Measurements from ENCODE around the gene FAM110D. TPM values are rescaled to one million over a fixed set of nuclear protein-coding genes. Genes with fewer than 3 reads are reported as not detected.

FAM110D gene
- total RNA-seq, 1 experiment from 2014 or later: 0.46 TPM

DNA sequence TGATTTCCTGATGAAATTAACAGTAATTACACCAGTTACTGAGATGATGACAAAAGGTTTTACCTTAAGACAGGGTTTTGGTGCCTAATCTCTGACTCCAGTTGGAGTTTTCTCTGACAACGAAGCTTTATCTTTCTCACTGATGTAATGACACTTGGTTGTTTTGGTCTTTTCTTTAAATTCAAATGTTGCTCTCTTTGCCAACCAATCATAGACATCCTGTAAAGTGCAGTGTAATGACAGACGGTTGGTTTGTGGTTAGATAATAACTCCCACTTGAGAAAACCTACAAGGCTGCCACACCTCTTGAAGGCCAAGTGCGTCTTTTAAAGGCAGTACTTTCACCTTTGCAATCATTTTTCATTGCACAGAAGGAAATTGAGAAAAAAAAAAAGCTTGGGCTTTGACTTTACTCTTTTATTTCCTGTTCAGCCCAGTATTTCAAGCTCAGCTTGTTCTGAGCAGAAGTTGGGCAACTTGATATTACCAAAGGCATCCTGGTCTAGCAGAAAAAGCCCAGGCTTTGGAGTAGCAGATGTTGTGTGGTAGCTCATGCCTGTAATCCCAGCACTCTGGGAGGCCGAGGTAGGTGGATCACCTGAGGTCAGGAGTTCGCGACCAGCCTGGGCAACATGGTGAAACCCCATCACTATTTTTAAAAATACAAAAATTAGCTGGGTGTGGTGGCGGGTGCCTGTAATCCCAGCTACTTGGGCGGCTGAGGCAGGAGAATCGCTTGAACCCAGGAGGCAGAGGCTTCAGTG lies 32.4 kb upstream of the FAM110D start:
- H3K4me3 Mint-ChIP-seq: no peak overlapping the region
- no peak overlapping the region for H3K56ac ChIP-seq (ENCODE audit: insufficient read length, low read depth, low read length)
- no peaks in the 10 kb centered on the region for H3K79me1 ChIP-seq (ENCODE audit: insufficient read depth, low read depth, low read length, poor library complexity, severe bottlenecking)
- H3K27me3 ChIP-seq (ENCODE audit: insufficient read depth, low read length): no peaks in the 10 kb centered on the region
- peak overlapping the region in 1 of 3 experiments; percentile 67; a peak in 1 of 7 replicates for H3K27ac Mint-ChIP-seq
- no peaks in the 10 kb centered on the region for H3K9me3 ChIP-seq (ENCODE audit: control insufficient read depth, low read depth, low read length)
- no peak overlapping the region for H2BK12ac ChIP-seq (ENCODE audit: insufficient read length, low read depth, low read length)
- H4K8ac ChIP-seq (replicated peaks; ENCODE audit: insufficient read length, low read depth, low read length): no peak overlapping the region
- H2BK5ac ChIP-seq (ENCODE audit: insufficient read length, low read length): no peak overlapping the region
- H3K4me1 ChIP-seq (ENCODE audit: insufficient read depth, low read length): no peaks in the 10 kb centered on the region
- WGBS (ENCODE audit: extremely low coverage, insufficient read length, low lambda C conversion rate): no CpG with 5 or more reads among the region's 9 CpGs
- no peaks in the 10 kb centered on the region for H4K20me1 ChIP-seq (ENCODE audit: control insufficient read depth, insufficient read depth, insufficient read length)
- peaks cover 2% of the 10 kb centered on the region; the same call in 1 of the 2 replicates for H3K27me3 Mint-ChIP-seq (ENCODE audit: low read depth)
- H3K23ac ChIP-seq (ENCODE audit: insufficient read length, low read depth, low read length): no peak overlapping the region
- no peak overlapping the region for H3K14ac ChIP-seq (ENCODE audit: insufficient read depth, low read length)
- H3K27ac ChIP-seq (ENCODE audit: insufficient read length, low read depth, low read length): no peak overlapping the region
- no peak overlapping the region for H3T11ph ChIP-seq (ENCODE audit: low read length)
- DNase-seq: no peak
- H3K4me2 ChIP-seq (ENCODE audit: insufficient read depth, insufficient read length, low read length): no peak overlapping the region
- no peak overlapping the region for H3K18ac ChIP-seq (ENCODE audit: insufficient read length, low read depth, low read length)
- no peak overlapping the region for H2AK5ac ChIP-seq (ENCODE audit: insufficient read length, low read length)
- no peaks in the 10 kb centered on the region for H3K23me2 ChIP-seq (ENCODE audit: insufficient read length, low read depth, low read length, poor library complexity, severe bottlenecking)
- H3K4ac ChIP-seq (ENCODE audit: low read depth, low read length): no peak overlapping the region
- TF ChIP-seq, protein P1, sequence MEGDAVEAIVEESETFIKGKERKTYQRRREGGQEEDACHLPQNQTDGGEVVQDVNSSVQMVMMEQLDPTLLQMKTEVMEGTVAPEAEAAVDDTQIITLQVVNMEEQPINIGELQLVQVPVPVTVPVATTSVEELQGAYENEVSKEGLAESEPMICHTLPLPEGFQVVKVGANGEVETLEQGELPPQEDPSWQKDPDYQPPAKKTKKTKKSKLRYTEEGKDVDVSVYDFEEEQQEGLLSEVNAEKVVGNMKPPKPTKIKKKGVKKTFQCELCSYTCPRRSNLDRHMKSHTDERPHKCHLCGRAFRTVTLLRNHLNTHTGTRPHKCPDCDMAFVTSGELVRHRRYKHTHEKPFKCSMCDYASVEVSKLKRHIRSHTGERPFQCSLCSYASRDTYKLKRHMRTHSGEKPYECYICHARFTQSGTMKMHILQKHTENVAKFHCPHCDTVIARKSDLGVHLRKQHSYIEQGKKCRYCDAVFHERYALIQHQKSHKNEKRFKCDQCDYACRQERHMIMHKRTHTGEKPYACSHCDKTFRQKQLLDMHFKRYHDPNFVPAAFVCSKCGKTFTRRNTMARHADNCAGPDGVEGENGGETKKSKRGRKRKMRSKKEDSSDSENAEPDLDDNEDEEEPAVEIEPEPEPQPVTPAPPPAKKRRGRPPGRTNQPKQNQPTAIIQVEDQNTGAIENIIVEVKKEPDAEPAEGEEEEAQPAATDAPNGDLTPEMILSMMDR (conservative IDR thresholded peaks at IDR 0.05): no peak
- peaks cover 0 to 7% (median 0%) of the 10 kb centered on the region in 3 experiments; a peak in 3 of 7 replicates for H3K36me3 Mint-ChIP-seq (ENCODE audit: insufficient read depth in 1 of 3, low read depth in 3 of 3)
- no peak overlapping the region for H4K5ac ChIP-seq (ENCODE audit: insufficient read length, low read depth, low read length)
- H3K4me1 Mint-ChIP-seq: peaks cover 4 to 10% of the 10 kb centered on the region in 2 experiments; a peak in 3 of 4 replicates
- no peak overlapping the region for H2AFZ ChIP-seq (ENCODE audit: low read length)
- H2BK120ac ChIP-seq (ENCODE audit: low read depth, low read length, poor library complexity, severe bottlenecking): no peak overlapping the region
- no peak overlapping the region for H3K9ac ChIP-seq (ENCODE audit: extremely low read depth, insufficient read length, low read length)
- H2BK20ac ChIP-seq (ENCODE audit: low read depth, low read length, poor library complexity, severe bottlenecking): no peak overlapping the region
- H4K91ac ChIP-seq (ENCODE audit: insufficient read length, low read depth, low read length): no peak overlapping the region
- H3K9me3 Mint-ChIP-seq: no peaks in the 10 kb centered on the region
- H2BK15ac ChIP-seq (ENCODE audit: low read depth, low read length): no peak overlapping the region
- no peaks in the 10 kb centered on the region for H3K79me2 ChIP-seq (ENCODE audit: insufficient read depth, low read length)

Measured in H9 (cell line).